HCEC 1CT (cell line): ENCODE measurements around the gene OAS2.

Experiments
- DNase-seq: peaks from one replicate; pipeline ENCODE4 v3.0.0-alpha.2; 2017

OAS2 gene

GRCh38 chr12:113022563-113023297 lies 44.4 kb downstream of the OAS2 start:
- no peak for DNase-seq

- DNase-seq: no peak
Observed at GRCh38 chr12:113027726-113028125, 49.4 kb downstream of the OAS2 start.

GRCh38 chr12:113030875-113031525 lies 52.7 kb downstream of the OAS2 start:
- DNase-seq: peak; percentile 80

GRCh38 chr12:113039911-113040445 lies 61.7 kb downstream of the OAS2 start:
- peak; percentile 66 for DNase-seq

- DNase-seq: peak; percentile 98
Observed at GRCh38 chr12:113040722-113041171, 62.4 kb downstream of the OAS2 start.

- no peak for DNase-seq
Observed at GRCh38 chr12:113041560-113041959, 63.2 kb downstream of the OAS2 start.

- DNase-seq: no peak
Observed at GRCh38 chr12:113043240-113043639, 64.9 kb downstream of the OAS2 start.

- no peak for DNase-seq
Observed at GRCh38 chr12:113044516-113044915, 66.2 kb downstream of the OAS2 start.

- peak; percentile 67 for DNase-seq
Observed at GRCh38 chr12:113048716-113049127, 70.4 kb downstream of the OAS2 start.

- peak; percentile 39 for DNase-seq
Observed at GRCh38 chr12:113049976-113050742, 71.8 kb downstream of the OAS2 start.

- no peak for DNase-seq
Observed at GRCh38 chr12:113050795-113051194, 72.5 kb downstream of the OAS2 start.

GRCh38 chr12:113051759-113052158 lies 73.4 kb downstream of the OAS2 start:
- no peak for DNase-seq

- DNase-seq: no peak
Observed at GRCh38 chr12:113052326-113052725, 74.0 kb downstream of the OAS2 start.

- DNase-seq: no peak
Observed at GRCh38 chr12:113054948-113055486, 76.7 kb downstream of the OAS2 start.

GRCh38 chr12:113055594-113056380 lies 77.5 kb downstream of the OAS2 start:
- no peak for DNase-seq

GRCh38 chr12:113056381-113056630 lies 78.0 kb downstream of the OAS2 start:
- no peak for DNase-seq

GRCh38 chr12:113056631-113057488 lies 78.5 kb downstream of the OAS2 start, which contains the start of gene DTX1:
Gene DTX1, plus strand, starts transcription at chr12:113056730. Its CDS starts 1,463 bp downstream, at chr12:113058193.
- DNase-seq: no peak

- DNase-seq: no peak
Observed at GRCh38 chr12:113057565-113058485, 79.5 kb downstream of the OAS2 start.

- DNase-seq: no peak
Observed at GRCh38 chr12:113058553-113058952, 80.2 kb downstream of the OAS2 start.

- DNase-seq: no peak
Observed at GRCh38 chr12:113059071-113059595, 80.8 kb downstream of the OAS2 start.
